Activated CD4-positive, CD25-positive, alpha-beta regulatory T cell treated with anti-CD3 and anti-CD28 coated beads, Interleukin-2, amount 50 U/mL, for 72 hours (primary cell): ENCODE data around the gene DNHD1.

Experiments used
- DNase-seq: peaks from one replicate; pipeline ENCODE4 v3.0.0; 2021

Gene DNHD1

DNA sequence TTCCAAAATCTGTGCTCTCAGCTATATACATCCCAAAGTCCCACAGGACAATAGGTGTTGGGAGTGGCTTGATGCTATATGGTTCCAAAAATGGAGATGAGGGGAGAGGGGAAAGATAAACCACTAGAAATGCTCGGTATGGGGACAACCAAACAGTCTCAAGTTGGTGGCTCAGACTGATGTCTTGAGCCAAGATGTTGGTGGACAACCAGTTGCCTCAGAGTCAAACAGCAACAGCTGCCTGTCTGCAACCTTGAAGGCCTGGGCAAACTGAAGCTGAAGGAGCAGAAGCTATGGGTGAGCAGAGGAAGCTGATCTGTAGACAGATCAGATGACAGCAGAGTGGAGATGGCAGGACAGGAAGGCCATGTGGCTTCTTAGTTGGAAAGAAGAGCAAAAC, 102.4 kb downstream of the DNHD1 start:
- DNase-seq: no peak

DNA sequence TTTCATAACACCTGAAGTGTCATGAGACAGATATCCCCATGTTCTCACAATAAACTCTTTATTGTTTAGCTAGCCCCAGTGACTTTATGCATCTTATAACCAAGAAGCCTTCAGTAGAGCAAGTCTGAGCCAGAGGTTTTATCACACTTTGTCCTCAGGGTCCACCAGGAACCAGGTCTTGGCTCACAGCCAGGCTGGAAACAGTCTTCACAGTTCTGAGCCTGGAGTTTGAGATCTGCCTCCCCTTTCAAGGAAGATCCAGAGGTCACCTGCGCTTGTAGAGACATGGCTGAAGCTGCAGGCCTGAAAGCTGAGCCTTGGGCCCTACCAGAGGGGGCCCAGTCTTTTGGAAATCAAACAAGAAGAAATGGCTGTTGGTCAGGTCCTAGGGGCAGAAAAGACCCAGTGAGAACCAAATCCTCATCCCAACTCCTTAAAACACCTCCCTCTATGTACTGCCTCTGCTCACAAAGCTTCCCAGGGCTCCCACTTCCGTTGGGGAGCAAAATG, 102.9 kb downstream of the DNHD1 start:
- DNase-seq: no peak

DNA sequence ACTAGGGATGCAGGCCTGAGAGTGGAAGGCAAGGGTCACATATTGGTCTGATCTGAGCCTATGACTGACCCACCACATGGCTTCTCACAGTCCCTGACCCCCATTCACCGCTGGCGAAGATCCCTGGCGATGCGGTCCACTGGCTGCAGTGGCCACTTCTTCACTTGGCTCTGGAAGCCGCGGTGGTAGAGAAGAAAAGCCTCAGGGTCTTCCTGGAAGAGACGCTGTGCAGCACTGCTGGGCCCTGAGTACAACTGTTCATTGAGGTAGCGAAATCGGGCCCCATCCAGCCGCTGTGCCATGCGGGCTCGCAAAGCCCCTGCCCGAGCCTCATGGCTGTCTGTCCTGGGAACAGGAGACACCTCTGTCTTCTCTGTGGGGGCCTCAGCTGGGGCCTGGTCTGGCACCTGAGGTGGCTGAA, 104.0 kb downstream of the DNHD1 start:
- DNase-seq: no peak

DNA sequence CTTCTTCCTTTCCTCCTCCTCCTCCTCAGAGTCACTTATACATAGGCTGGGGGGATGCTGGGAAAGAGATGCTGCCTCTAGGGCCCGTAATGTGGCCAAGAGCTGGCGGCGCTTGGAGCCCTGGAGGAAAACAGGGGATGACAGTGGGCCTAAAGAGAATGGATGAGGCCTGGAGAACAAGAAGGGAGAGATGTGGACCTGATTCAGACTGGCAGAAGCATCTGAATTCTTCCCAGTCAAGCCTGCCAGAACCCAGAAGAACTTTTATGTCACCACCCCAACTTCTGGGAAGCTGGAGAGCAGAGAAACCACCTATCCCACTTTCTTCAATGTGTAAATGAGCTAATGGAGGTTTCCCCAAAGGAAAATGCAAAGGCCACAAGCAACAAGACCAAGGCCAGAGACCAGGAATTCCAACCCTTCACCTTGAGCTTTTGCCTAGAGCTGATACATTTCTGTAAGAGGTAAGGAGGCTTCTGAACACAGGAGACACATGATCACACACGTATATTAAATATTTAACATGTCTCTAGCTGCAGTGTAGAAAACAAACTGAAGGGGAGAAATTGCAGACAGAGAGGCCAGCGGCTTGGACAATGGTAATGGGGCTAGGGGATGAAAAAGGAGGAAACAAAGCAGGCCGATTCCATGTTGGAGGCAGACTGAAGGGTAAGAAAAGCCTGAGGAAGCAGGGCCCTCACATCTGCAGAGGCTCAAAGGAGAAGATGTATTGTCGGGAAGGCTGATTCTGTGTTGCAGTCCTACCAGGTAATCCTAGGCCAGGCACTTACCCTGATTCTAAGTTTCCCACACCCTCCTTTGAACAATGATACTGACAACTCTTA, 105.2 kb downstream of the DNHD1 start:
- DNase-seq: no peak

DNA sequence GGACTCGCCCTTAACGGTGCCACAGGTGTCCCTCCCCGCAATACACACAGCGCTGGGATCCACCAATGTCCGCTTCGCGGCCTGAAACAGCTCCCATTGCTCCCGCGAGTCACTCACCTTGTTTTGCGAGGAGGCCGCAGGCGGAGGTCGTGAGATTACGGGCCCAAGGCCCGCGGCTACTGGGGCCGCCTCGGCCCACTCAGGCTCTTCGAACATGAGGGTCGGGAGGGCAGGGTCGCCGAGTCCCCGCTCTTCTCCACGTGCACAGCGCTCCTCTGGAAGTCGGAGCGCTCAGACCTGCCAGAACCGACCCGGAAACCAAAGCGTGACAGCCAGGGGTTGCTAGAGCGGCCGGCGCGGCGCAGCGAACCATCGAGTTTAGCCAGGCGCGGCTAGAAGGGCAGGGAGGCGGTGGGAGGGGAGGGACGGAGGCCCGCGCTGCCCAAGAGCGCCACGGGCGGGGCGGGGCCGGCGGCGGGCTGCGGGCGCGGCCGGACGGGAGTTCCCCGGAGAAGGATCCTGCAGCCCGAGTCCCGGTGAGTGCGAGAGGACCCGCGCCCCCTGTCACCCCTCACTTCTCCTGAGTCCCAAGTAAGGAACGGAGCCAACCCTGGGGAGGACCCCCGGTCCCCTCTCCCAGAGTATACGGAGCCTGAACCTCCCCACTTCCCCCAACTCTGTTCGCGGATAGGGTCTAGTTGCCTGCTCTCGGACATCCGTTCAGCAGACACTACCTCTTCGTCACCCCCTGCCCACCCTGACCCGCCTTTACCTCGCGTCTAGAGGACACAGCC, 106.4 kb downstream of the DNHD1 start, which contains the start of the genes ILK and RRP8:
ILK (plus strand) TSS at position 488 of the 794 bp plus-strand sequence. CDS start 498 bp downstream, outside the sequence.
RRP8 (minus strand) TSS at position 330 of the 794 bp plus-strand sequence; CDS start at position 216, 114 bp downstream.
- DNase-seq: peak; percentile 85

DNA sequence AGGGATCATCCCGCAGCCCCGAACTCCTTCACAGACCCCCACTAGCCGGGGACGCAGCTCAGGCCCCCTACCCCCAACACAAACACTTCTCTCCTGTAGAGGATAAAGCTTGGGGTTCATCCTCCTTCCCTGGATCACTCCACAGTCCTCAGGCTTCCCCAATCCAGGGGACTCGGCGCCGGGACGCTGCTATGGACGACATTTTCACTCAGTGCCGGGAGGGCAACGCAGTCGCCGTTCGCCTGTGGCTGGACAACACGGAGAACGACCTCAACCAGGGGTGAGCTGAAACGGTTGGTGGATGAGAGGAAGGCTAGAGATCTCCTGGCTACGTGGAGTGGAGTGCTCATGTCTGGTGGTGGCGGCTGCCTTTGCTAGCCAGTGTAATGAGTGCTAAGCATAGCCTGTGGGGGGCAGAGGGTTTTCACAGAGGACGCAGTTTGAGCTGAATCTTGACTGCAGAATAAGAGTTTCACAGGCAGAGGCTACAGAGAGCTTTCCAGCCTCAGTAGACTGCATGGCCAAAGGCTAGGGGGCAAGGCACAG, 107.1 kb downstream of the DNHD1 start:
- peak; percentile 46 for DNase-seq

DNA sequence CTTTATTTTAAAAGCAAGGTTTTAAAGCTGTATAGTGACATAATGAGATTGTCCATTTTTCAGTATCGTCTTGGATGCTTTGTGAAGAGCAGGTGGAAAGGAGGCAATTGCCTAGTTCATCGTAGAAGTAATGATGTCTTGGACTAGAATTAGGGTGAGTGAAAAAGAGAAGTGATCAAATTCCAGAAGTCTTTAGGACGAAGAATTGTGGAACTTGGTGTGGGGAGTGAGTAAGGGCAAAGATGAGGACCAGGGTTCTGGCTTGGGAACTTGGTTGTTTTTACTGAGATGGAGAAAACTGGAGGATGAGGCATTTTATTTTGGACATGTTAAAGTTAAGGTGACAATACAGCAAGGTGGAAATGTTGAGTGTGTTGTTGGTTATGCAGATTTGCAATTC, 107.7 kb downstream of the DNHD1 start:
- DNase-seq: no peak

DNA sequence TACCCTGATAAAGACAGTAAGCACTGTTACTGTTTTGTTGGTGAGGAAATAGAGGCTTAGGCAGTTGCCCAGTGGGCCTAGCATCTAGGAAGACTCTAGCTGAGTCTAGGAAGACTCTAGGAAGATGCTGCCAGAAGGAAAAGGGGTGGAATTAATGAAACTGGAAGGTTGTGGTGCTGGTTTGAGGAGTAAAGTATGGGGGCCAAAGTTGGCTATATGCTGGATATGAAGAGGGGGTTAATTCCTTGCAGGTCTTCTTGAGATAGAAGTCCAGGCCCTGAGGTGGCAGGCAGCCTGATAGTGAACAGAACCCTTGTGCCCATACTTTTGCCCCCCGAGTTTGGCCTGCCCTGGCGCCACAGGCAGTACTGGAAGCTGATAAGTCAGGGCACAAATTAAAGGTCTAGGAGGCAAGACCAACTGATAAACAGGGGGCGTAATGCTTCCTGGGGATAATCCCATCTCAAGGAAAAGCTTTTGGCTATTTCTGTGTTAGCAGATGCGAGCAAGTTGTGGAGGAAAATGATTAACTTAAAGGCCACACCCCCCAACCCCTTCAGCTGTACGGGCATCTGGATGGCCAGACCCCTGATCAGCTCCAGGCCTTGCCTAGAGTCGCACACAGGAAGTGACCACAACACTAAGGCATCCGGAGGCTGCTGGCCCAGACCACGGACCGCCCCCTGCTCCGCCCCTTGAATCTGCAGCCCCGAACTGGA, 109.5 kb downstream of the DNHD1 start:
- DNase-seq: peak; percentile 70

DNA sequence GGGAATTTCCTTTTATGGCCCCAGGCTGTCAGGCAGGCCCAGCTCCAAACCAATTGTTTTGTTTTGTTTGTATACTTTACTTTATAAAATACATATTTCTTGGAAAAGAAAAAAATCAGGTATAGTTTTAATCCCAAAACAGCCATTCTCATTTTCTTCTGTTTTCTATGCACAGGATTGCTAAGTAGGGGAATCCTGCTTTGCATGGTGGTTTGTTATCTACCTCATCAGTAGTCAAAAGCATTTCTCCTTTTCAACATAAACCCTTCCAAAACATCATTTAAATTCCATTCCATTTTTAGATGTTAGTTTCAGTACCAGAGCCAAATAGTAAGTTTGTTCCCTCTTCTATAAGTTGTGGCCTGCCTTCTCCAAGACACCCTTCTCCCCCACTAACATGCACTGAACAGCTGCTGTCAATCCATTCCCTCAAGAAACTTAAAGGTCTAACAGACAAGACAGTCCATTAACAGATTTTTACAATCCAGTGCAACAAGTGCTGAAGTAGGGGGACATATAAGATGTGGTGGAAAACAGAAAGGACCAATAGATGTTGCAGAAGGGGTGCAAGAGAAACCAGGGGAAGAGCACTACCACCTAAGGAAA, 110.2 kb downstream of the DNHD1 start:
- no peak for DNase-seq

DNA sequence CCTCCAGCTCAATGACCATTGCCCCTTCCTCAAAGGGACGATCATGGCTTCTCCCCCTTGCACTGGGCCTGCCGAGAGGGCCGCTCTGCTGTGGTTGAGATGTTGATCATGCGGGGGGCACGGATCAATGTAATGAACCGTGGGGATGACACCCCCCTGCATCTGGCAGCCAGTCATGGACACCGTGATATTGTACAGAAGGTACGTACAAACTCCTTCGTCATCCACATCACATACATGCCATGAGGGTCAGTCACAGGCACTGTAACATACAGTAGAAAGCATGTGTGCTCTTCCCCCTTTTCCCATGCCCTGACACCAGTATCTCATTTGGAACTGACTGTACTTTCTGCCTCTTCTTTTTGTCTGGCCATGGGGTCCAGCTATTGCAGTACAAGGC, 110.9 kb downstream of the DNHD1 start:
- no peak for DNase-seq

DNA sequence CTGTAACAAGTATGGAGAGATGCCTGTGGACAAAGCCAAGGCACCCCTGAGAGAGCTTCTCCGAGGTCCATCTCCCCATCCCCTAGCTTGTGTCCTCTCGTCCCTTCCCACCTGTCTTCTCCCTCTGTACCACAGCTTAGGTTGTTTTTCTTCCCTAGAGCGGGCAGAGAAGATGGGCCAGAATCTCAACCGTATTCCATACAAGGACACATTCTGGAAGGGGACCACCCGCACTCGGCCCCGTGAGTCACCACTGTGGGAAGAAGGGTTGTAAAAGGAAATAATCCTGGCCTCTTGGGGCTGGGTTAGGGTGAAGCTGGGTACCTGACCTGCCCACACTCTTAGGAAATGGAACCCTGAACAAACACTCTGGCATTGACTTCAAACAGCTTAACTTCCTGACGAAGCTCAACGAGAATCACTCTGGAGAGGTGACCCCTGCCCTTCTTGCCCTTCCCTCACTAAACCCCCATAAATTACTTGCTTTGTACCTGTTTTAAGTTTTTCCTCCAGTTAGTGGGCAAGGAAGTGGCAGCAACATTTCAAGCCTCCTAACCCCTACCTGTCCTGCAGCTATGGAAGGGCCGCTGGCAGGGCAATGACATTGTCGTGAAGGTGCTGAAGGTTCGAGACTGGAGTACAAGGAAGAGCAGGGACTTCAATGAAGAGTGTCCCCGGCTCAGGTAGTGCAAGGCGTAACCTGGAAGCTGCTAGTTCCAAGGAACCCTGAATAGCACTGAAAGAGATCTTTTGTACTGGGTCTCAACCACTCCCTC, 111.8 kb downstream of the DNHD1 start:
- no peak for DNase-seq

DNA sequence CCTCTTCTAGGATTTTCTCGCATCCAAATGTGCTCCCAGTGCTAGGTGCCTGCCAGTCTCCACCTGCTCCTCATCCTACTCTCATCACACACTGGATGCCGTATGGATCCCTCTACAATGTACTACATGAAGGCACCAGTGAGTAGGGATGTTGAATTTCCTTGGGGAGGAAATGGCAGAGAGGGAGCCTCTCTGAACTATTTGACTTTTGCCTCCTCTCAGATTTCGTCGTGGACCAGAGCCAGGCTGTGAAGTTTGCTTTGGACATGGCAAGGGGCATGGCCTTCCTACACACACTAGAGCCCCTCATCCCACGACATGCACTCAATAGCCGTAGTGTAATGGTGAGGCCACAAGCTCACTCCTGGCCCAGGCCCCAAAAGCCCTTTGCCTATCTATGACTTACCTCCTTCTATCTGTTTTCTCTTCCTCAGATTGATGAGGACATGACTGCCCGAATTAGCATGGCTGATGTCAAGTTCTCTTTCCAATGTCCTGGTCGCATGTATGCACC, 112.5 kb downstream of the DNHD1 start:
- DNase-seq: no peak

DNA sequence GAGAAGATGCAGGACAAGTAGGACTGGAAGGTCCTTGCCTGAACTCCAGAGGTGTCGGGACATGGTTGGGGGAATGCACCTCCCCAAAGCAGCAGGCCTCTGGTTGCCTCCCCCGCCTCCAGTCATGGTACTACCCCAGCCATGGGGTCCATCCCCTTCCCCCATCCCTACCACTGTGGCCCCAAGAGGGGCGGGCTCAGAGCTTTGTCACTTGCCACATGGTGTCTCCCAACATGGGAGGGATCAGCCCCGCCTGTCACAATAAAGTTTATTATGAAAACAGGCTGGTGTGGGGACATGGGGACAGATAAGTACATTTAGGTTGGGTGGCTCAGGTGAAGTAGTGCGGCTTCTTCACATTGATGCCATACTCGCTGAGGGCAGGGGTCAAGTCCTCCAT, 113.5 kb downstream of the DNHD1 start:
- DNase-seq: no peak

DNA sequence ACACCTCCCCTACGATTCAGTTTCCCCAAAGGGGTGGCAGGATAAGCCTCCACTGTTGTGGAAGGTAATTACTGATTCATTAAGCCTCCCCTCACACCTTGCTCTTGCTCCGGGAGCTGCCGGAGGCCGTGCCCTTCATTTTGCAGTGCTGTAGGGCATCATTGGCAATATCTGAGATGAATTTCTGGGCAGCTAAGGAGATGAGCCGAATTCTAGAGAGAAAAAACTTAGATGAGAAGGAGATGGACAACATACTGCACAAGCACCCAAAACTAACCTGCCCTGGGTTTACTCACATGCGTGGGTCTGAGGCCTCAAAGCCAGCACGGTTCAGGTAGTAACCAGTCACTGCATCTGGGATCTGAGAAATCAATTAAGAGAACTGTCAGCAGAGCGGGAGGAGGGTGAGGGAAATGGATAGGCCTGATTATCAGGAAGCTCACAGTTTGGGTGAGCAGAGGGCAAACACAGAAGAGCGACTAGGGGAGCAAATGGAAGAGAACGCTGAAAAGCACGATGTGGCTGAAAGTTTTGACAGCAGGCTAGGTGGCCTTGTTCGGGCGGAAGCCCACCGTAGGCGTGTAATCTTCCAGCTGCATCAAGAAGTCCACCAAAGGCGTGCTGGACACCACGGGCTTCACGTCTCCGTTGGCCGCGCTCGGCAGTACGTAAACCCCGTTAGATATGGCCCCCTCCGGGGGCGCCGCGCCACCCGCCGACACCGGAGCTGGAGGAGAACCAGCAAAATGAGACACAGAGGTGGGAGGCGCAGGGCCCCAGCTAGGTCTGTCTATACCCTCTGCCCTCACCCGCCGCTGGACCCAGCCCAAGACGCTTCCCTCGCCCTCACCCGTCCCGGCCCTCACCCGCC, 114.2 kb downstream of the DNHD1 start:
- DNase-seq: no peak

DNA sequence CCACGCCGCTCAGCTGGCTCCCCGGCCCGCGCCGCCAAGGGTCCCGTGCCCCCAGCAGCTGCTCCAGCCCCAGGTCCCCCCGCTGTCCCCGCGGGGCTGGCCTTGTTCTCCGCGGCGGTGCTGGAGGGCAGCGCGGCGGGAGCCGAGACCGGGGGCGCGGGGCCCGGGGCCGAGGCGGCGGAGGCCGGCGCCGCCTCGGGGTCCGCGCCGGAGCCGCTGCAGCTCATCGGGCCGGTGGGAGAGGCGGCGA, 114.8 kb downstream of the DNHD1 start:
- DNase-seq: no peak

DNA sequence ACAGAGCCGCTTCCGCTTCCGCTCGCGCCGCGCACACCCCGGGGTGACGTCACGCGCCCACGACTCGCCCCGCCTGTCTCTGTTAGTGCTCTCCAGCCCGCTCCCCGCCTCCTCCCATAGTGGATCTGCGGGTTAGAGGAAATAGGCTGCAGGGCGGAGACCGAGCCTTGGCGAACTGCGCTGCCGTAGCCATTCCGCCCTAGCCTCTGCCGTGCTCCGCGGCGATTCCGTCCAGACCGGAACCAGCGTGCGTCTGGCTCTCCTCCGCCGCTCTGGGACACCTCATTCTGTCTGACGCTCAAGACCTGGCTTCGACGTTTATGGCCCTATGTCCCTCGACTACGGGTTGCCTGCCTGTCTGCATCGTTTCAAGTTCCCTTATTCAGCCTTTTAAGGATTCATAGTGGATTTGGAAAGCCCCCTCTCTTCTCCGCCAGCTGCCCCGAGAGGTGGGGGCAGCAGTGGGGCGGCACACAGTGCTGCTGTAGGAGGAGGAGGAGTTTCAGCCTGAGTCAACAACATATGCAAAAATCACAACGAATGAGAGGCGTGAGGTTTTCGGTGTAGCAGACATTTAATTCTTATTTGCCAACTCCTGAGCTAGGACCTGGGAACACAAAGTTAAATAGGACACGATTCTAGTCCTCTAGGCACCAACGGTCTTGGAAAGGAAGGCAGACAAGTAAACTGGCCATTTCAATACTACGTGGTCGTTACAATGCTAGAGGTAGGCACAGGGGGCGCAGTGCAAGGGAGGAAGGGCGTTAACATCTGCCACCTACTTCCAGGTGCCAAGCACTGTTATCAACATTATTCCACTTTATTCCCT, 115.3 kb downstream of the DNHD1 start, which contains the start of gene TAF10:
TAF10 (minus strand) TSS at position 4 of the 829 bp plus-strand sequence. CDS start 27 bp downstream, outside the sequence.
- peak; percentile 95 for DNase-seq

DNA sequence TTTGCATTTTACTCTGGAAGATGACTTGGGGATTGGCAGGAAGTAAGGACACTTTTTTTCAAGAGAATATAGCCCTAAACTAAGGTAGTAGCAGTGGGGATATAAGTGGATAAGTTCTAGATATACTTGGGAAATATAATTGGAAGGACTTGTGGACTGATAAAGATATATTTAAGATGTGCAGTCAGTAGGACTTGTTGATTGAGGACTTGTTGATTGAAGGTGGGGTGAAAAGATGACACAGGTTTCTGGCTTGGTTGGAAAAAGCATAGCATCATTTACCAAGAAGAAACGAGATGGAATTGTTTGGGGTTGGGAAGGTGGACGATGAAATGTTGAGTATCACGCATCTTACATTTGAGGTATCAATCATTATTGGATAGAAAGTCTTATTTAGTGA, 116.4 kb downstream of the DNHD1 start:
- DNase-seq: no peak

DNA sequence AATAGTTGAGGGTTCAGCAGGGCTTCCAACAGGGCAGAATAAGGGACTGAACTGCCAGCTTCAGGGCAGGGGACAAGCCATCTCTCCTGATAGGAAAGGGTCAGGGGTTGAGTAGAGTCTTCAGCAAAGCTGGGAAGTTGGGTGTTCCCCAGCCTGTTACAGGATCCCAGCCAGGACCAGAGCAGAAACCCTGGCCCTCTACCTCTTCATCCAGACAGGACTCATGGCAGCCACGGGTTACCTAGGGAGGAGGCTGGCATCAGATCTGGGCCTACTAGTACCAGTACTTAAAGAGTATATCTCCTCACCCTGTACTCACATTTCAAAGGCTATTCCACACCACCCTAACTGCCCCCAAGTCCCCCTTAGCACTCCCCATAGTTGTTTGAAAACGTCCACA, 117.4 kb downstream of the DNHD1 start:
- DNase-seq: no peak

DNA sequence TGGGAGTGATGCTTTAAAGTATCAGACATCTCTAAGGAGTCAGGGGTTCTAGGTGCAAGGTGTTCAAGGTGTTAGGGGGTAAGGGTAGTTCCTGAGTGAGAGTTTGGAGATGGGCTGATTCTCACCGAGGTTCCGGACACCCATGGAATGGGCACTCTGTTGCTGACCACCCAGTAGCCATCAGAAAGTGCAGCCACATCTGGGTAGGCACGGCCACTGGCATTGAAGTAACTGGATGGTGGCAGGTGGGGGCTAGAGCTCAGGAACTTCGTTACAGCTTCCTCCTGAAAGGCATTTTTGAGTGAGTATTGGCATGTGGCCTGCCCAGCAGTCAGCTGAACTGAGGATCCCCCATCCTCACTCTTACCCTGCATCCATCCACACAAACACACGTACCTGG, 118.0 kb downstream of the DNHD1 start:
- DNase-seq: no peak
